ENCODE measurements around the gene SPON2.

GRCh38 chr4:1187182-1187581 is 14.8 kb upstream of the SPON2 start:
- TF ChIP-seq CTCF (conservative IDR thresholded peaks at IDR 0.05 in 1 of 2, IDR thresholded peaks at IDR 0.05 in 1 of 2; ENCODE audit: extremely low read depth in 1 of 2, insufficient read depth in 1 of 2, low read depth in 1 of 2, low read length in 2 of 2) (no peak), EZH2 (IDR thresholded peaks at IDR 0.05; ENCODE audit: borderline replicate concordance, low read length) (no peak)
